Activated CD4-positive, alpha-beta T cell treated with anti-CD3 and anti-CD28 coated beads, Interleukin-2, amount 50 U/mL, for 16 hours (primary cell): ENCODE results near the gene MEOX1.
A peak's percentile ranks its signal among the peaks of the same experiment; 100 is the strongest.
"Not testable (repeated sequence)": the region's sequence is repeated elsewhere in the genome, so short reads cannot be mapped to it uniquely, and the experiment has no call there.

Source experiments
- DNase-seq: peaks from one replicate; pipeline ENCODE4 v3.0.0-alpha.2; 2020

Gene MEOX1

GRCh38 chr17:43661699-43662412 lies at the start of gene MEOX1:
Gene MEOX1, minus strand, starts transcription at chr17:43661922. Its CDS starts 388 bp downstream, at chr17:43661534.
- DNase-seq, result peak; percentile 89

GRCh38 chr17:43710101-43710500 lies 48.4 kb upstream of the MEOX1 start:
- DNase-seq, result no peak

- no peak for DNase-seq
Observed at GRCh38 chr17:43709210-43709609, 47.5 kb upstream of the MEOX1 start.

- DNase-seq, result no peak
Observed at GRCh38 chr17:43707184-43707583, 45.5 kb upstream of the MEOX1 start.

GRCh38 chr17:43706235-43706634 lies 44.5 kb upstream of the MEOX1 start:
- no peak for DNase-seq

GRCh38 chr17:43703630-43704029 lies 41.9 kb upstream of the MEOX1 start:
- no peak for DNase-seq

- DNase-seq, result peak; percentile 16
Observed at GRCh38 chr17:43702637-43703036, 40.9 kb upstream of the MEOX1 start.

- DNase-seq, result peak; percentile 74
Observed at GRCh38 chr17:43701318-43701743, 39.6 kb upstream of the MEOX1 start.

- DNase-seq, result no peak
Observed at GRCh38 chr17:43699438-43699756, 37.7 kb upstream of the MEOX1 start.

- DNase-seq, result no peak
Observed at GRCh38 chr17:43698678-43699437, 37.1 kb upstream of the MEOX1 start.

GRCh38 chr17:43697937-43698336 lies 36.2 kb upstream of the MEOX1 start:
- no peak for DNase-seq

- DNase-seq, result no peak
Observed at GRCh38 chr17:43696891-43697290, 35.2 kb upstream of the MEOX1 start.

GRCh38 chr17:43695970-43696865 lies 34.5 kb upstream of the MEOX1 start:
- DNase-seq, result no peak

- peak; percentile 81 for DNase-seq
Observed at GRCh38 chr17:43694081-43694870, 32.6 kb upstream of the MEOX1 start.

GRCh38 chr17:43691317-43691693 lies 29.6 kb upstream of the MEOX1 start:
- no peak for DNase-seq

- DNase-seq, result no peak
Observed at GRCh38 chr17:43690624-43691316, 29.0 kb upstream of the MEOX1 start.

- no peak for DNase-seq
Observed at GRCh38 chr17:43689814-43690213, 28.1 kb upstream of the MEOX1 start.

GRCh38 chr17:43689131-43689530 lies 27.4 kb upstream of the MEOX1 start:
- DNase-seq, result no peak

- not testable (repeated sequence) for DNase-seq
Observed at GRCh38 chr17:43686957-43687356, 25.2 kb upstream of the MEOX1 start.

- no peak for DNase-seq
Observed at GRCh38 chr17:43683928-43684653, 22.4 kb upstream of the MEOX1 start.

- DNase-seq, result no peak
Observed at GRCh38 chr17:43680461-43680860, 18.7 kb upstream of the MEOX1 start.
